AG20443 (cell line): ENCODE data around the gene ELMOD1.

Experiments used
- DNase-seq: peaks from one replicate; pipeline ENCODE4 v3.0.0; 2012; ENCODE audit warnings: low spot score, mixed read lengths

Gene ELMOD1

GRCh38 chr11:107688322-107688918, 97.5 kb downstream of the ELMOD1 start:
- no peak for DNase-seq

- peak; percentile 77 for DNase-seq
Measured at GRCh38 chr11:107689317-107690202, 98.6 kb downstream of the ELMOD1 start.

- no peak for DNase-seq
Measured at GRCh38 chr11:107691000-107691750, 100.2 kb downstream of the ELMOD1 start.

- DNase-seq: no peak
Measured at GRCh38 chr11:107695446-107695845, 104.5 kb downstream of the ELMOD1 start.

GRCh38 chr11:107696140-107696539, 105.2 kb downstream of the ELMOD1 start:
- peak; percentile 71 for DNase-seq

GRCh38 chr11:107697291-107697690, 106.3 kb downstream of the ELMOD1 start:
- no peak for DNase-seq

GRCh38 chr11:107699371-107700285, 108.7 kb downstream of the ELMOD1 start:
- DNase-seq: no peak

GRCh38 chr11:107702109-107702660, 111.2 kb downstream of the ELMOD1 start:
- DNase-seq: no peak

- DNase-seq: no peak
Measured at GRCh38 chr11:107702723-107703122, 111.8 kb downstream of the ELMOD1 start.

GRCh38 chr11:107704451-107704850, 113.5 kb downstream of the ELMOD1 start:
- peak; percentile 15 for DNase-seq

GRCh38 chr11:107705027-107705426, 114.1 kb downstream of the ELMOD1 start:
- peak; percentile 78 for DNase-seq

- DNase-seq: no peak
Measured at GRCh38 chr11:107706531-107706930, 115.6 kb downstream of the ELMOD1 start.

GRCh38 chr11:107707215-107707671, 116.3 kb downstream of the ELMOD1 start:
- no peak for DNase-seq

- no peak for DNase-seq
Measured at GRCh38 chr11:107707807-107708206, 116.9 kb downstream of the ELMOD1 start.

GRCh38 chr11:107708792-107709191, 117.8 kb downstream of the ELMOD1 start:
- no peak for DNase-seq

GRCh38 chr11:107710301-107710700, 119.4 kb downstream of the ELMOD1 start:
- no peak for DNase-seq

- no peak for DNase-seq
Measured at GRCh38 chr11:107711861-107712755, 121.2 kb downstream of the ELMOD1 start, which contains the start of gene SLN. Gene SLN (minus strand): TSS chr11:107712056.

- DNase-seq: no peak
Measured at GRCh38 chr11:107713009-107713408, 122.1 kb downstream of the ELMOD1 start.
